Astrocyte (in vitro differentiated cells and primary cell): Measurements from ENCODE around the gene NET1. TPM values are rescaled to one million over a fixed set of nuclear protein-coding genes. Genes with fewer than 3 reads are reported as not detected.

ENCODE experiments used
- DNase-seq: peaks from one replicate; pipeline ENCODE4 v3.0.0-alpha.2; 2010; ENCODE audit warnings: low read depth
- FAIRE-seq: peaks from 2 replicates; lab custom pipeline; 2011; peaks lifted over from hg19 to GRCh38; lab: Jason Lieb, UNC
- H2AFZ ChIP-seq: 2 replicates; pipeline ENCODE4 v1.6.0; 2012; ENCODE audit warnings: low read depth, low read length, inconsistent platforms
- H3K27ac ChIP-seq: 2 replicates; pipeline ENCODE4 v1.5.1; 2011; ENCODE audit warnings: low read depth, low read length, inconsistent platforms
- H3K27me3 ChIP-seq: 2 replicates; pipeline ENCODE4 v1.6.0; 2011; ENCODE audit warnings: low read length, inconsistent platforms; ENCODE audit not compliant: insufficient read depth
- H3K36me3 ChIP-seq: 2 replicates; pipeline ENCODE4 v1.5.1; 2011; ENCODE audit warnings: low read length, inconsistent platforms; ENCODE audit not compliant: insufficient read depth
- H3K4me1 ChIP-seq: 2 replicates; pipeline ENCODE4 v1.5.1; 2011; ENCODE audit warnings: low read length, inconsistent platforms; ENCODE audit not compliant: insufficient read depth
- H3K4me2 ChIP-seq: 2 replicates; pipeline ENCODE4 v1.6.0; 2012; ENCODE audit warnings: low read length, inconsistent platforms
- H3K4me3 ChIP-seq: 2 replicates; pipeline ENCODE4 v1.5.1; 2011; ENCODE audit warnings: low read depth, mild to moderate bottlenecking, low read length, inconsistent platforms; ENCODE audit not compliant: insufficient read depth
- H3K79me2 ChIP-seq: 2 replicates; pipeline ENCODE4 v1.6.0; 2012; ENCODE audit warnings: mild to moderate bottlenecking, low read length, inconsistent platforms; ENCODE audit not compliant: insufficient read depth
- H3K9ac ChIP-seq: 2 replicates; pipeline ENCODE4 v1.6.0; 2012; ENCODE audit warnings: mild to moderate bottlenecking, low read length, inconsistent platforms
- H3K9me3 ChIP-seq: 2 replicates; pipeline ENCODE4 v1.5.1; 2012; ENCODE audit warnings: low read depth, mild to moderate bottlenecking, low read length, inconsistent platforms; ENCODE audit not compliant: insufficient read depth
- H4K20me1 ChIP-seq: 2 replicates; pipeline ENCODE4 v1.6.0; 2012; ENCODE audit warnings: low read length, inconsistent platforms; ENCODE audit not compliant: insufficient read depth
- H3K27ac Mint-ChIP-seq: one replicate; pipeline ENCODE4 v1.8.0; 2021; ENCODE audit warnings: mild to moderate bottlenecking, mixed read lengths; ENCODE audit not compliant: unreplicated experiment
- H3K27me3 Mint-ChIP-seq: one replicate; pipeline ENCODE4 v1.8.0; 2021; ENCODE audit warnings: low read depth, mixed read lengths; ENCODE audit not compliant: unreplicated experiment
- H3K36me3 Mint-ChIP-seq: one replicate; pipeline ENCODE4 v1.8.0; 2021; ENCODE audit warnings: low read depth, mixed read lengths; ENCODE audit not compliant: unreplicated experiment
- H3K4me1 Mint-ChIP-seq: one replicate; pipeline ENCODE4 v1.8.0; 2021; ENCODE audit warnings: low read depth, mixed read lengths; ENCODE audit not compliant: unreplicated experiment
- H3K4me3 Mint-ChIP-seq: one replicate; pipeline ENCODE4 v1.8.0; 2021; ENCODE audit warnings: mild to moderate bottlenecking, moderate library complexity, mixed read lengths; ENCODE audit not compliant: unreplicated experiment
- H3K9me3 Mint-ChIP-seq: one replicate; pipeline ENCODE4 v1.8.0; 2021; ENCODE audit warnings: mild to moderate bottlenecking, mixed read lengths; ENCODE audit not compliant: unreplicated experiment
- CTCF ChIP-seq: IDR thresholded peaks from 2 replicates; pipeline ENCODE4 v1.5.1; 2011; ENCODE audit warnings: low read depth, mild to moderate bottlenecking, inconsistent platforms, low read length, moderate library complexity; ENCODE audit not compliant: insufficient read depth
- EZH2 ChIP-seq: IDR thresholded peaks from 2 replicates; pipeline ENCODE4 v1.6.1; 2012; ENCODE audit warnings: mild to moderate bottlenecking, low read length, inconsistent platforms; ENCODE audit not compliant: insufficient read depth
- total RNA-seq: library from RNA; stranded (reverse); gene quantifications from 2 replicates; pipeline ENCODE4 v1.2.1, GENCODE V29; 2021

Gene NET1
- total RNA-seq, 1 donor from 2014 or later, result 43.5 TPM

GRCh38 chr10:5370493-5371352 is 41.6 kb upstream of the NET1 start:
- no peak overlapping the region for H3K27ac ChIP-seq
- no peak overlapping the region for H3K4me2 ChIP-seq
- H2AFZ ChIP-seq, result no peak overlapping the region
- FAIRE-seq (no peak), DNase-seq (no peak)
- no peak for TF ChIP-seq CTCF
- no peak for TF ChIP-seq EZH2
- H3K27me3 ChIP-seq, result peaks cover 2% of the 10 kb centered on the region
- Mint-ChIP-seq H3K4me1 (no peaks in the 10 kb centered on the region), H3K36me3 (no peaks in the 10 kb centered on the region), H3K27ac (no peak overlapping the region), H3K9me3 (peaks cover 7% of the 10 kb centered on the region), H3K27me3 (peaks cover 20% of the 10 kb centered on the region), H3K4me3 (no peak overlapping the region)
- H3K36me3 ChIP-seq, result no peaks in the 10 kb centered on the region
- H3K4me1 ChIP-seq, result no peaks in the 10 kb centered on the region
- H3K79me2 ChIP-seq, result no peaks in the 10 kb centered on the region
- no peaks in the 10 kb centered on the region for H4K20me1 ChIP-seq
- peaks cover 7% of the 10 kb centered on the region for H3K9me3 ChIP-seq
- no peak overlapping the region for H3K4me3 ChIP-seq
- H3K9ac ChIP-seq, result no peak overlapping the region

DNA sequence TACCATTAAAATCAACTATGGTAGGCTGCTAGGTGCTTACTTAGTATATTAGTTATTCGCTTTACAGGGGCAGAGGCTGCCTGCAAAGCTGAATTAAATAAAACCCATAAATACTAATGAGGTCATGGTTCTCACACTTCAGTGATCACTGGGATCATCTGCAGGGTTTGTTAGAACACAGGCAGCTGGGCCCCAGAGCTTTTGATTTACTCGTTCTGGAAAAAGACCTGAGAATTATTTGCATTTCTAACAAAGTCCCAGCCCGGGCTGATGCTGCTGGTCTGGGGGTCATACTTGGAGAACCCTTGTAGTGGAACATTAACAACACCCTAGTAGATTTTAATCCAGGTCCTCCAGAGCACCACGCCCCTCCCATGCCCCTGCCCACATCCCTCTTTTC is 39.0 kb upstream of the NET1 start:
- DNase-seq, result no peak
- FAIRE-seq, result no peak

More for the DNA sequence above, 39.0 kb upstream of the NET1 start:
- no peaks in the 10 kb centered on the region for H3K36me3 ChIP-seq
- no peak overlapping the region for H3K27ac ChIP-seq
- H2AFZ ChIP-seq, result no peak overlapping the region
- no peak overlapping the region for H3K4me2 ChIP-seq
- H3K27me3 ChIP-seq, result no peaks in the 10 kb centered on the region
- TF ChIP-seq CTCF, result no peak
- no peak for TF ChIP-seq EZH2
- no peak overlapping the region for H3K9ac ChIP-seq
- H4K20me1 ChIP-seq, result no peaks in the 10 kb centered on the region
- no peaks in the 10 kb centered on the region for H3K79me2 ChIP-seq
- Mint-ChIP-seq H3K4me1 (no peaks in the 10 kb centered on the region), H3K4me3 (no peak overlapping the region), H3K9me3 (peaks cover 7% of the 10 kb centered on the region), H3K36me3 (no peaks in the 10 kb centered on the region), H3K27me3 (peaks cover 16% of the 10 kb centered on the region), H3K27ac (no peak overlapping the region)
- peaks cover 7% of the 10 kb centered on the region for H3K9me3 ChIP-seq
- no peak overlapping the region for H3K4me3 ChIP-seq
- no peaks in the 10 kb centered on the region for H3K4me1 ChIP-seq
